Measurements from ENCODE around the gene SLX4.

DNA sequence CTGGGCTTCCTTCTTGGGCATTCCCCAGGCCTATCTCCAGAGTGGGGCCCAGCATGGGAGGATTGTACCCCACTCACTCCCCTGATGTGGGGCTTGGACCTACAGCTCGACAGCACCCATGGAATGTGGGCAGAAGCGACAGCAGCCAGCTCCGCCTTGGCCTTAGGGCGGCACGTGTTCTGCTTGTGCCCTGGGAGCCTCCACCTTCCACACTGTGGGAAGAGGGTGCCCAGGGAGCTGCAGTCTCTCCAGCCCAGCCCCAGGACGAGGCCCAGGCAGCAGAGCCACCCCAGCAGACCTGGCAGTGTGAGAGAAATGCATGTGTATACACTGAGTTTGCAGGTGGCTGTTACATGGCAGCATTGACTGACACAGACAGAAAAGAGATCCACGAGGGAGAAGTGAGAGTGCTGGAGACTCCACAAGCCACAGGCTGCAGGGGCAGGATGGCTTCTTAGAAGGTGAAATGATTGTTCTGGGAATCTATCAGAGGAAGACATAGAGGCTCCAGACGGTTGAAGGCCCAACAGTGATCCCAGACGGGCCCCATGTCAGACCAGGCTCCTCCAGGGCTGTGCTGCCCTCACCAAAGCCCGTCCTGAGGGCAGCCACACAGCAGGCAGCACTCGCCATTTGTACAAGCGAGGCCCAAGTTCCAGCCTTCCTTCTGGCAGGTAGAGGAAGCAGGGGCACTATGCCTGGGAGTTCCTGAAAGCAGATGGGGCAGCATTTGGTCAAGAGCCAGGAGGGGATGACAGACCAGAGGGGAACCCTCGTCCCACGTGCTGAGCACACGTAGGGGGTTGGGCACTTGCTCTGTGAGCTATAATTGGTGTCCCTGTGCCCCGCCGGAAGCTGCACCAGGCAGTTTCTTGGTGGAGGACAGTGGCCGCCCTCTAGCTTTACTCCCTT lies 40.3 kb upstream of the SLX4 start:
- TF ChIP-seq CTCF (IDR thresholded peaks at IDR 0.05; ENCODE audit: low read length): no peak
- TF ChIP-seq EZH2 (optimal IDR thresholded peaks at IDR 0.05; ENCODE audit: low read depth, low read length): no peak

Data from MM.1S (cell line).